Left lung (tissue), 10 donors: ENCODE measurements around the gene CABP4. TPM values are rescaled to one million over a fixed set of nuclear protein-coding genes. Genes with fewer than 3 reads are reported as not detected.

Source experiments
- ATAC-seq: fragments of 200-7000 bp; cut with Tn5 transposase; one replicate; pipeline ENCODE4 v1.9.1; 2020; ENCODE audit warnings: moderate library complexity
- DNase-seq, 4 donors: peaks; one replicate each; pipeline ENCODE4 v3.0.0-alpha.2; 2013 to 2020
- H3K27ac ChIP-seq, 2 donors: fragments of 200-600 bp; sonication (generic) in 1 of 2; one replicate each; pipeline versions ENCODE4 v1.5.0 to v1.8.0; 2020 to 2021
- H3K27me3 ChIP-seq, 2 donors: fragments of 200-600 bp; sonication (generic) in 1 of 2; one replicate each; pipeline versions ENCODE4 v1.5.0 to v1.8.0; 2020 to 2021
- H3K36me3 ChIP-seq, 2 donors: fragments of 200-600 bp; sonication (generic) in 1 of 2; one replicate each; pipeline versions ENCODE4 v1.5.0 to v1.8.0; 2020 to 2021
- H3K4me1 ChIP-seq, 2 donors: fragments of 200-600 bp; one replicate each; pipeline ENCODE4 v1.8.0; 2021
- H3K4me3 ChIP-seq, 2 donors: fragments of 200-600 bp; sonication (generic) in 1 of 2; one replicate each; pipeline versions ENCODE4 v1.5.0 to v1.8.0; 2020 to 2021; ENCODE audit warnings: mild to moderate bottlenecking in 1 of 2
- H3K9me3 ChIP-seq, 2 donors: fragments of 200-600 bp; sonication (generic) in 1 of 2; one replicate each; pipeline versions ENCODE4 v1.5.0 to v1.8.0; 2020 to 2021
- CTCF ChIP-seq, 2 donors: fragments of 200-600 bp; sonication (generic) in 1 of 2; IDR thresholded peaks; one replicate each; pipeline versions ENCODE4 v1.5.0 to v1.8.0; 2021; ENCODE audit warnings: antibody characterized with exemption in 2 of 2
- intact Hi-C, 2 donors: fragments of 100-400 bp; cut with DNase I; formaldehyde crosslinking; loops; one replicate each; pipeline versions ENCODE4 v1.11.2 to v1.14.2; 2022
- polyA plus RNA-seq, 6 donors: library from polyadenylated mRNA; unstranded; fragments of 120-200 nt; gene quantifications; one replicate each; pipeline ENCODE4 v1.2.1, GENCODE V29; 2013; ENCODE audit not compliant: insufficient read length in 6 of 6
- total RNA-seq, 2 donors: library from RNA; stranded (reverse); fragmentation: NEBNext Ultra II Directional; extraction: Animal tissue kit (Norgen Biotek cat#: 25700); gene quantifications; one replicate each; pipeline ENCODE4 v1.2.1, GENCODE V29; 2021
- donor health status: DM: no; HTN: yes; CAD: no.
- donor health status: DM: no; HTN: no; CAD: no.

CABP4 gene
- total and polyA plus RNA-seq, 8 donors, result 1.4 to 2.8 (median 2.2) TPM

- TF ChIP-seq CTCF (IDR thresholded peaks at IDR 0.05), result no peak
- Histone ChIP-seq H3K9me3 (no peaks in the 10 kb centered on the region), H3K4me1 (peaks cover 5 to 55% of the 10 kb centered on the region in 2 donors), H3K27ac (no peak overlapping the region), H3K4me3 (no peak overlapping the region), H3K27me3 (peaks cover 0 to 43% of the 10 kb centered on the region in 2 donors), H3K36me3 (no peaks in the 10 kb centered on the region)
- no peak for DNase-seq
- ATAC-seq, result no peak
- intact Hi-C loops, result no loop called here
Measured at GRCh38 chr11:67410984-67411784, 44.0 kb upstream of the CABP4 start.

GRCh38 chr11:67411785-67412152, 43.4 kb upstream of the CABP4 start:
- H3K27ac ChIP-seq, result no peak overlapping the region
- peaks cover 0 to 46% of the 10 kb centered on the region in 2 donors for H3K27me3 ChIP-seq
- no peak for ATAC-seq
- peaks cover 8 to 56% of the 10 kb centered on the region in 2 donors for H3K4me1 ChIP-seq
- no peak for DNase-seq
- no peaks in the 10 kb centered on the region for H3K36me3 ChIP-seq
- H3K4me3 ChIP-seq, result no peak overlapping the region
- intact Hi-C loops, result no loop called here
- TF ChIP-seq CTCF (IDR thresholded peaks at IDR 0.05), result no peak
- no peaks in the 10 kb centered on the region for H3K9me3 ChIP-seq

GRCh38 chr11:67412495-67413179, 42.5 kb upstream of the CABP4 start:
- intact Hi-C loops, result no loop called here
- H3K4me1 ChIP-seq, result peaks cover 12 to 54% of the 10 kb centered on the region in 2 donors
- H3K36me3 ChIP-seq, result no peaks in the 10 kb centered on the region
- H3K4me3 ChIP-seq, result no peak overlapping the region
- no peak for TF ChIP-seq CTCF (IDR thresholded peaks at IDR 0.05)
- ATAC-seq (no peak), DNase-seq (no peak)
- peaks cover 0 to 46% of the 10 kb centered on the region in 2 donors for H3K27me3 ChIP-seq
- no peaks in the 10 kb centered on the region for H3K9me3 ChIP-seq
- no peak overlapping the region for H3K27ac ChIP-seq

GRCh38 chr11:67413266-67413849, 41.8 kb upstream of the CABP4 start:
- intact Hi-C loops, result no loop called here
- Histone ChIP-seq H3K4me1 (peaks cover 12 to 48% of the 10 kb centered on the region in 2 donors), H3K27ac (no peak overlapping the region), H3K4me3 (no peak overlapping the region), H3K27me3 (peaks cover 0 to 50% of the 10 kb centered on the region in 2 donors), H3K36me3 (no peaks in the 10 kb centered on the region), H3K9me3 (no peaks in the 10 kb centered on the region)
- TF ChIP-seq CTCF (IDR thresholded peaks at IDR 0.05), result no peak
- ATAC-seq (no peak), DNase-seq (no peak)
